ENCODE measurements around the gene STK40.

The STK40 gene

DNA sequence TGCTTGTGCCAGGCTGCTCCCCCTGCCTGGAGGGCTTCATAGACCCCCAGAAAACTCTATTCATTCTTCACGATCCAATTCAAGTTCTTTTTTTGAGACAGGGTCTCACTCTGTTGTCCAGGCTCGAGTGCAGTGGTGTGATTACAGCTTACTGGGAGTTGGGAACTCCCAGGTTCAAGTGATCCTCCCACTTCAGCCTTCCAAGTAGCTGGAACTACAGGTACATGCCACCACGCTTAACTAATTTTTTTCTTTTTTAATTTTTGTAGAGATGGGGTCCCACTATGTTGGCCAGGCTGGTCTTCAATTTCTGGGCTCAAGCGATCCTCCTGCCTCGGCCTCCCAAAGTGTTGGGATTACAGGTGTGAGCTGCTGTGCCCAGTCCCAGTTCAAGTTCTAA lies 4.3 kb downstream of the STK40 start:
- no peaks in the 10 kb centered on the region for H3K36me3 ChIP-seq (replicated peaks; ENCODE audit: low read depth, low read length)
- H3K79me2 ChIP-seq (ENCODE audit: low read length), result peaks cover 15% of the 10 kb centered on the region
- no peak overlapping the region for H3K9ac ChIP-seq (ENCODE audit: low read length)
- peaks cover 9% of the 10 kb centered on the region for H3K4me1 ChIP-seq (ENCODE audit: low read length)
- H4K20me1 ChIP-seq (ENCODE audit: insufficient read depth, low read length), result 0 out of 2 replicates have a peak, but pooled peaks cover 4% of the 10 kb centered on the region
- no peak overlapping the region for H2AFZ ChIP-seq (ENCODE audit: low read depth, low read length)
- H3K27me3 ChIP-seq (ENCODE audit: low read depth, low read length), result no peaks in the 10 kb centered on the region
- TF ChIP-seq EZH2phosphoT487 (IDR thresholded peaks at IDR 0.05; ENCODE audit: low read depth), result no peak
- TF ChIP-seq, protein P1, sequence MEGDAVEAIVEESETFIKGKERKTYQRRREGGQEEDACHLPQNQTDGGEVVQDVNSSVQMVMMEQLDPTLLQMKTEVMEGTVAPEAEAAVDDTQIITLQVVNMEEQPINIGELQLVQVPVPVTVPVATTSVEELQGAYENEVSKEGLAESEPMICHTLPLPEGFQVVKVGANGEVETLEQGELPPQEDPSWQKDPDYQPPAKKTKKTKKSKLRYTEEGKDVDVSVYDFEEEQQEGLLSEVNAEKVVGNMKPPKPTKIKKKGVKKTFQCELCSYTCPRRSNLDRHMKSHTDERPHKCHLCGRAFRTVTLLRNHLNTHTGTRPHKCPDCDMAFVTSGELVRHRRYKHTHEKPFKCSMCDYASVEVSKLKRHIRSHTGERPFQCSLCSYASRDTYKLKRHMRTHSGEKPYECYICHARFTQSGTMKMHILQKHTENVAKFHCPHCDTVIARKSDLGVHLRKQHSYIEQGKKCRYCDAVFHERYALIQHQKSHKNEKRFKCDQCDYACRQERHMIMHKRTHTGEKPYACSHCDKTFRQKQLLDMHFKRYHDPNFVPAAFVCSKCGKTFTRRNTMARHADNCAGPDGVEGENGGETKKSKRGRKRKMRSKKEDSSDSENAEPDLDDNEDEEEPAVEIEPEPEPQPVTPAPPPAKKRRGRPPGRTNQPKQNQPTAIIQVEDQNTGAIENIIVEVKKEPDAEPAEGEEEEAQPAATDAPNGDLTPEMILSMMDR (IDR thresholded peaks at IDR 0.05; ENCODE audit: low read depth, low read length), result no peak
- no peaks in the 10 kb centered on the region for H3K9me3 ChIP-seq (ENCODE audit: insufficient read depth, low read length)
- no peak overlapping the region for H3K27ac ChIP-seq (ENCODE audit: low read length)
- no peak overlapping the region for H3K4me2 ChIP-seq (ENCODE audit: low read length)
- no peak overlapping the region for H3K4me3 ChIP-seq (ENCODE audit: low read length)

DNA sequence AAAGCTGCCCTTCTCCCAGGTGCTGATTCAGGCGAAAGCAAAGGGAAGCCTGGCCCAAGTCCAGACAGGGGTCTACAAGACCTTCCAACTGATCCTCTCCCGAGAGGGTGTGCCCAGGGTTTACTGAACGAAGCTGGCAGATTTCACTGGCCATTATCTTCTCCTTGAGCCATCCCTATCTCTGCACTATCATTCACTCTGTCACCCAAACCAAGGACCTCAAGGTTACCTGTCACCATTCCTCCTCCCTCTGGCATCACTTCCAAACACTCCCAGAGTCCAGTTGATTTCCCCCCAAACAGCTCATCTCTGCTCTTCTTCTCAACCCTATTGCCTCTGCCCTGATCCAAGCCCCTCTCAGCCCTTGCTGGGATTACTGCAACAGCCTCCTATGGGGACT lies 4.9 kb downstream of the STK40 start:
- Histone ChIP-seq H3K9me3 (ENCODE audit: insufficient read depth, low read length) (no peaks in the 10 kb centered on the region), H2AFZ (ENCODE audit: low read depth, low read length) (no peak overlapping the region), H3K27ac (ENCODE audit: low read length) (no peak overlapping the region), H3K4me2 (ENCODE audit: low read length) (no peak overlapping the region), H4K20me1 (ENCODE audit: insufficient read depth, low read length) (0 out of 2 replicates have a peak, but pooled peaks cover 4% of the 10 kb centered on the region), H3K36me3 (replicated peaks; ENCODE audit: low read depth, low read length) (no peaks in the 10 kb centered on the region), H3K4me3 (ENCODE audit: low read length) (no peak overlapping the region), H3K4me1 (ENCODE audit: low read length) (peaks cover 6% of the 10 kb centered on the region), H3K9ac (ENCODE audit: low read length) (no peak overlapping the region), H3K27me3 (ENCODE audit: low read depth, low read length) (no peaks in the 10 kb centered on the region), H3K79me2 (ENCODE audit: low read length) (peaks cover 15% of the 10 kb centered on the region)
- TF ChIP-seq EZH2phosphoT487 (IDR thresholded peaks at IDR 0.05; ENCODE audit: low read depth), result no peak
- TF ChIP-seq, protein P1 (IDR thresholded peaks at IDR 0.05; ENCODE audit: low read depth, low read length), result no peak

DNA sequence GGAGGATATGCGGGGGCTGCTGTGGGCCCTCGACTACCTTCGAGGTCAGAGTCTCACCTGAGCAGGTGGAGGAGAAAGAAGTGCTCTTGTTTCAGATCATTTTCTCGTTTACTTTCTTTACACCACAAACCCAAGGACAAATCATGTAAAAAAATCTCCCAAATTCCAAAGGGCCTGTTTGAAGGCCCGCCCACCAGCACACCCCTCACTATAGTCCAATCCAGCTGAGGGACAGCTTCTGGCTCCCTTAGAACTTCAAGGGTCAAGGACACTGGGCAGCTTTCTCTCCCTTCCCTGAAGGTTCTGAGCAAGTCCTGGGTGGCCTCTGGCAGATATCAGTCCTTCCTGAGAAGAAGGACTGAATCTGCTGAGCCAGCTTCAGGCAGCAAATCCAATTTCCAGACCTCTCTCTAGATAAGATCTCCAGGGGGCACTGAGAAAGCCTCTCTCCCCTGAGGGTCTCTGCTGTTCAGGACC lies 5.5 kb downstream of the STK40 start:
- Histone ChIP-seq H3K36me3 (replicated peaks; ENCODE audit: low read depth, low read length) (no peaks in the 10 kb centered on the region), H3K27me3 (ENCODE audit: low read depth, low read length) (no peaks in the 10 kb centered on the region), H3K4me3 (ENCODE audit: low read length) (no peak overlapping the region), H3K4me2 (ENCODE audit: low read length) (no peak overlapping the region), H3K9ac (ENCODE audit: low read length) (no peak overlapping the region), H3K9me3 (ENCODE audit: insufficient read depth, low read length) (no peaks in the 10 kb centered on the region), H3K27ac (ENCODE audit: low read length) (no peak overlapping the region), H4K20me1 (ENCODE audit: insufficient read depth, low read length) (0 out of 2 replicates have a peak, but pooled peaks cover 4% of the 10 kb centered on the region), H3K4me1 (ENCODE audit: low read length) (peaks cover 6% of the 10 kb centered on the region), H2AFZ (ENCODE audit: low read depth, low read length) (no peak overlapping the region), H3K79me2 (ENCODE audit: low read length) (peaks cover 14% of the 10 kb centered on the region)
- no peak for TF ChIP-seq EZH2phosphoT487 (IDR thresholded peaks at IDR 0.05; ENCODE audit: low read depth)
- TF ChIP-seq, protein P1 (IDR thresholded peaks at IDR 0.05; ENCODE audit: low read depth, low read length), result no peak

DNA sequence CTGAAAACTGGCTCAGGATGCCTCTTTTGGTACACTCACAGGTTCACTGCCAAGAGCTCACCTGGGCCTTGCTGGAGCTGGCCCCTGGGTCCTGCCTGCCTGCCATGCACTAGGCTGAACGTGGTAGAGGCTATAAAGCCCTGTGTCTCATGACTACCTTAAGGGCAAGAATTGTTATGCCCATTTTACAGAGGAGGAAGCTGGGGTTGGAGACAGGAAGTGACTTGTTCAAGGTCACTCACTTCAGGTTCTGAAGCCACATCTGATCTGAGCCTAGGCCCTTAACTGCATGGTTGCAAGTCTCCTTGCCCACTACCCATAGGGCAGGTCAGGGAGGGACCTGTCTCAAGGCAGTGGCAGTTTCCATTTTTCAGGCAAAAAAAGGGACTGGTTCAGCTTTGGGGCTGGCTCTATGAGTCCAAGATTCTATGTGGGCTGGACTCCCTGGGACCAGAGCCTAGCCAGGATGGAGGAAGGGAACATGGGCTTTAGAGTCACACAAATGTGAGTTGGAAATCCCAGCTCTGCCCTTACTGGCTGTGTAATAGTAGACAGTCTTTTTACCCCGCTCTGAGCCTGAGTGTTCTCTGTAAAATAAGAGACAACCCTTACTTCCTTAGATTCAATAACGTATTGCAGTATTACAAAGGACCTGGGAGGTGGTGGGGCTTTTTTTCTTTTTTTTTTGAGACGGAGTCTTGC lies 7.8 kb downstream of the STK40 start:
- no peak for TF ChIP-seq EZH2phosphoT487 (IDR thresholded peaks at IDR 0.05; ENCODE audit: low read depth)
- TF ChIP-seq, protein P1 (IDR thresholded peaks at IDR 0.05; ENCODE audit: low read depth, low read length), result no peak
- Histone ChIP-seq H3K4me2 (ENCODE audit: low read length) (no peak overlapping the region), H3K27me3 (ENCODE audit: low read depth, low read length) (no peaks in the 10 kb centered on the region), H3K4me1 (ENCODE audit: low read length) (peaks cover 16% of the 10 kb centered on the region), H4K20me1 (ENCODE audit: insufficient read depth, low read length) (no peaks in the 10 kb centered on the region), H2AFZ (ENCODE audit: low read depth, low read length) (no peak overlapping the region), H3K9ac (ENCODE audit: low read length) (no peak overlapping the region), H3K27ac (ENCODE audit: low read length) (no peak overlapping the region), H3K36me3 (replicated peaks; ENCODE audit: low read depth, low read length) (no peaks in the 10 kb centered on the region), H3K4me3 (ENCODE audit: low read length) (no peak overlapping the region), H3K9me3 (ENCODE audit: insufficient read depth, low read length) (no peaks in the 10 kb centered on the region), H3K79me2 (ENCODE audit: low read length) (peaks cover 3% of the 10 kb centered on the region; the same call in 1 of the 2 replicates)
